Gastrocnemius medialis (tissue), 4 donors: Measurements from ENCODE around the gene SULF2. TPM values are rescaled to one million over a fixed set of nuclear protein-coding genes. Genes with fewer than 3 reads are reported as not detected.

ENCODE experiments used
- ATAC-seq, 2 donors: fragments of 150-250 bp; one replicate each; pipeline ENCODE4 v1.9.1; 2016
- DNase-seq, 2 donors: peaks; one replicate each; pipeline ENCODE4 v3.0.0-alpha.2; 2019
- H3K27ac ChIP-seq, 4 donors: fragments of 200-600 bp; sonication (generic); 1 replicate in 1 of 4; 2 replicates in 3 of 4; pipeline ENCODE4 v1.5.1; 2016 to 2018; ENCODE audit warnings: mild to moderate bottlenecking in 2 of 4, moderate library complexity in 1 of 4
- H3K27me3 ChIP-seq, 3 donors: fragments of 200-600 bp; sonication (generic) in 2 of 3; 1 replicate in 1 of 3; 2 replicates in 2 of 3; pipeline versions ENCODE4 v1.5.1 to v1.6.0; 2016 to 2019; ENCODE audit warnings: mild to moderate bottlenecking in 1 of 3, moderate library complexity in 1 of 3
- H3K36me3 ChIP-seq, 2 donors: fragments of 200-600 bp; sonication (generic) in 1 of 2; one replicate each; pipeline ENCODE4 v1.5.1; 2017 to 2018
- H3K4me1 ChIP-seq, 2 donors: fragments of 200-600 bp; sonication (generic) in 1 of 2; one replicate each; pipeline ENCODE4 v1.5.1; 2016 to 2017; ENCODE audit warnings: mild to moderate bottlenecking in 2 of 2
- H3K4me3 ChIP-seq, 4 donors: fragments of 200-600 bp; sonication (generic) in 3 of 4; 1 replicate in 1 of 4; 2 replicates in 3 of 4; pipeline ENCODE4 v1.5.1; 2016 to 2019; ENCODE audit warnings: mild to moderate bottlenecking in 2 of 4
- H3K9me3 ChIP-seq, 3 donors: fragments of 200-600 bp; sonication (generic) in 2 of 3; 1 replicate in 1 of 3; 2 replicates in 2 of 3; pipeline ENCODE4 v1.5.1; 2016 to 2019
- POLR2A ChIP-seq, 2 donors: fragments of 450-650 bp; IDR thresholded peaks; one replicate each; pipeline ENCODE4 v1.6.1; 2017; ENCODE audit warnings: antibody characterized with exemption in 2 of 2, mild to moderate bottlenecking in 2 of 2, moderate library complexity in 2 of 2
- in situ Hi-C, 4 donors: fragments of 200-750 bp; cut with MboI; loops; one replicate each; pipeline versions ENCODE4 v1.15.0 to v1.8.0; 2017; ENCODE audit warnings: low sequenced_read_pairs in 4 of 4
- intact Hi-C: fragments of 100-400 bp; cut with DNase I; formaldehyde crosslinking; loops from one replicate; pipeline ENCODE4 v1.15.1; 2023; ENCODE audit warnings: low total_unique reads
- total RNA-seq, 4 donors: library from RNA; depleted of rRNA; stranded (reverse); fragments of >200 nt; gene quantifications; one replicate each; pipeline versions ENCODE4 v1.1.0 to v1.2.3, GENCODE V29; 2016
- TF ChIP-seq, protein P1 (sequence below), 5 experiments: fragments of 450-650 bp in 3 of 5; fragments of 200-600 bp in 2 of 5; sonication (generic) in 2 of 5; IDR thresholded peaks in 4 of 5; conservative IDR thresholded peaks in 1 of 5; 1 replicate in 4 of 5; 2 replicates in 1 of 5; pipeline ENCODE4 v1.5.1; 2016 to 2019; ENCODE audit warnings: antibody characterized with exemption in 5 of 5, mild to moderate bottlenecking in 3 of 5, moderate library complexity in 3 of 5

Gene SULF2
- total RNA-seq, 4 donors from 2014 or later = 9.8 to 18.8 (median 16.8) TPM

DNA sequence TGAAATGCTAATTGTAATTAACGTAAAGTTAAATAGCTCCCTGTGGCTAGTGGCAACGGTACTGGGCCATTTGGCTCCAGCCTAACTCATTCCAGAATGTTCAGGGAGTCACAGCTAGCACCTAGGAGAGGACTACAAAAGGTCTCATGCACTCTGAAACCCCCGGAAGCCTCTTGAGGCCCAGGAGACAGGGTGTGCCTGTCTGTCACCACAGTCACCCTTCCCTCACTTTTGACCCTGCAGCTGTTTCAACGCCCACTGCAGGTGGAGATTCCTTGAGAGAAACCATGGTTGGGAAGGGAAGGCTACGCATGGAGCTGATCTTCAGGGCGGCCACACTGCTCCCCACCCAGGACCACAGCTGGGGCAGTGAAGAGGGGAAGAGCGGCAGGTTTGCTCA, 58.6 kb downstream of the SULF2 start:
- ATAC-seq (no peak), DNase-seq (no peak)
- intact Hi-C loops = no loop called here
- Histone ChIP-seq H3K27ac (no peak overlapping the region), H3K36me3 (no peaks in the 10 kb centered on the region), H3K4me1 (no peaks in the 10 kb centered on the region), H3K27me3 (no peaks in the 10 kb centered on the region), H3K9me3 (no peaks in the 10 kb centered on the region), H3K4me3 (no peak overlapping the region)
- in situ Hi-C loops = no loop called here
- no peak for TF ChIP-seq POLR2A (IDR thresholded peaks at IDR 0.05)
- TF ChIP-seq, protein P1, sequence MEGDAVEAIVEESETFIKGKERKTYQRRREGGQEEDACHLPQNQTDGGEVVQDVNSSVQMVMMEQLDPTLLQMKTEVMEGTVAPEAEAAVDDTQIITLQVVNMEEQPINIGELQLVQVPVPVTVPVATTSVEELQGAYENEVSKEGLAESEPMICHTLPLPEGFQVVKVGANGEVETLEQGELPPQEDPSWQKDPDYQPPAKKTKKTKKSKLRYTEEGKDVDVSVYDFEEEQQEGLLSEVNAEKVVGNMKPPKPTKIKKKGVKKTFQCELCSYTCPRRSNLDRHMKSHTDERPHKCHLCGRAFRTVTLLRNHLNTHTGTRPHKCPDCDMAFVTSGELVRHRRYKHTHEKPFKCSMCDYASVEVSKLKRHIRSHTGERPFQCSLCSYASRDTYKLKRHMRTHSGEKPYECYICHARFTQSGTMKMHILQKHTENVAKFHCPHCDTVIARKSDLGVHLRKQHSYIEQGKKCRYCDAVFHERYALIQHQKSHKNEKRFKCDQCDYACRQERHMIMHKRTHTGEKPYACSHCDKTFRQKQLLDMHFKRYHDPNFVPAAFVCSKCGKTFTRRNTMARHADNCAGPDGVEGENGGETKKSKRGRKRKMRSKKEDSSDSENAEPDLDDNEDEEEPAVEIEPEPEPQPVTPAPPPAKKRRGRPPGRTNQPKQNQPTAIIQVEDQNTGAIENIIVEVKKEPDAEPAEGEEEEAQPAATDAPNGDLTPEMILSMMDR (IDR thresholded peaks at IDR 0.05 in 4 of 5, conservative IDR thresholded peaks at IDR 0.05 in 1 of 5) = no peak

DNA sequence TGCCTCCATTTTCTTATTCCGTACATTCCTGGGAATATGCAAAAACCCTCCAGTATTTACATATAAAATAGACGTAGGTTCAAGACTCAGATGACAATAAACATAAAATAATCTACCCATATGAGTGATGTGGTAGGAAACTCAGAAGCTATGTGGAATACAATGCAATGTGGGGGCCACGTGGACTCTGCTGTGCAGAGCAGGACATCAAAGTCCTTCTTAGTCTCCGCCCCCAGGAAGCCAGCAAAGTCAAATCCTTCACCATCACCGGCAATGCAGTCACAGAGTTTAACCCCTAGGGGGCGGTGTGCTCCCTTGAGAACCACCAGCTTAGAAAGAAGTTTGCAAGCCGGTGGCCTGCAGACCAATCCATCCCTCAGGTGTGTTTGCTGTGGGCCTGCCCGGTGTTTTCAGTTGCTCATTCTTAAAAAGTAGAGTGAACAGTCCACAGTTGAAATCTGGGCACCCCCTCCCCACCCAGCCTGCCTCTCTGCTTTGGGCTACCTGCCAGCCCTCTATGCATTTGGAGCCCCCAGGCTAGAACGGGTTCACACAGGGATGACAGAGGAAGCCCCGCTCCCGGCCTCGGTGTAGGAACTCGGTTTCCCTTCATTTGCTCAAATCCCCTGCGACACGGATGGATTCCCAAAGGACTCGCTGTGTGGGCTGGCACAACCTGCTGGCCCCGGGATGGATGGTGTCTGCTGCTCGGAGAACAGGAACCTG, 59.9 kb downstream of the SULF2 start:
- TF ChIP-seq, protein P1 (IDR thresholded peaks at IDR 0.05 in 4 of 5, conservative IDR thresholded peaks at IDR 0.05 in 1 of 5) = peak; percentile 36 to 71 (median 54)
- no peak for TF ChIP-seq POLR2A (IDR thresholded peaks at IDR 0.05)
- intact Hi-C loops = no loop called here

DNA sequence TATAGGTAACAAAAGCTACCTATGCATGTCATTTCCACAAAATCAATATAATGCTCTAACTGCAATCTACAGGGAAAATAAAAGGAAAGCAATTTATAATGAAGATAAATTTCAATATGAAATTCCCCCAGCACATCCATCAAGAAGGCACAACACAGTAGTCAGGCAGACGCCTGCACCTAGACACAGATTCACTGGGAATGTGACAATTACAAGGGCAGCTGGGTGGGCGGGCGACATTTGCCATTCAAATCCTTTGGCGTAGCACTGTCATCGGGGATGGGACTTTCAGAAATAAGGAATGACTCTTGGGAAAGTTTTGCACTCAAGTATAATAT, 60.4 kb downstream of the SULF2 start:
- H3K4me3 ChIP-seq = no peak overlapping the region
- no peaks in the 10 kb centered on the region for H3K9me3 ChIP-seq
- ATAC-seq (no peak), DNase-seq (no peak)
- H3K27ac ChIP-seq = no peak overlapping the region
- in situ Hi-C loops (no loop called here), intact Hi-C loops (no loop called here)
- no peaks in the 10 kb centered on the region for H3K4me1 ChIP-seq
- TF ChIP-seq, protein P1 (IDR thresholded peaks at IDR 0.05 in 4 of 5, conservative IDR thresholded peaks at IDR 0.05 in 1 of 5) = no peak
- no peak for TF ChIP-seq POLR2A (IDR thresholded peaks at IDR 0.05)
- H3K36me3 ChIP-seq = no peaks in the 10 kb centered on the region
- H3K27me3 ChIP-seq = no peaks in the 10 kb centered on the region

More for the DNA sequence above, 59.9 kb downstream of the SULF2 start:
- Histone ChIP-seq H3K27ac (no peak overlapping the region), H3K36me3 (no peaks in the 10 kb centered on the region), H3K4me1 (no peaks in the 10 kb centered on the region), H3K9me3 (no peaks in the 10 kb centered on the region), H3K27me3 (no peaks in the 10 kb centered on the region), H3K4me3 (no peak overlapping the region)
- ATAC-seq (peak; percentile 24 to 36), DNase-seq (peak in 1 of 2 donors; percentile 36)
- in situ Hi-C loops = no loop called here

DNA sequence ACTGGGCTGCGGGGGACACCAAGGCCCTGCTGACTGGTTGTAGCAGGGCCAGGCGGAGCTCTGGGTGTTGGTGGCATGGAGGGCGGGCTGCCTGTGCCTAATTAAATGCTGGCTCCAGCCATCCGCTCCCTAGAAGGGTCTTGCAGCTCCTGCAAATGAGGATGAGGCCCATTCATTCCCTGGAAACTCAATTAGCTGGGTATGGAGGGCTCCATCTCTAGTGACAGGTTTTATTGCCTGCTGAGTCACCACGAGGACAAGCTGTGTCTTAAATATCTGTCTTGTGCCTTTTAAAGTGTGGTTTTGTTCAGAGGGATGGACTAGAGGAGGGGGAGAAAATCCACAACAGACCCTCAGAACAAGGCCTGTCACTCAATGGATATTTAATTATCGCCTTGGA, 60.9 kb downstream of the SULF2 start:
- ATAC-seq = no peak
- intact Hi-C loops = no loop called here

More for the DNA sequence above, 60.9 kb downstream of the SULF2 start:
- Histone ChIP-seq H3K36me3 (no peaks in the 10 kb centered on the region), H3K4me1 (no peaks in the 10 kb centered on the region), H3K27me3 (no peaks in the 10 kb centered on the region), H3K4me3 (no peak overlapping the region), H3K9me3 (no peaks in the 10 kb centered on the region), H3K27ac (no peak overlapping the region)
- no peak for TF ChIP-seq POLR2A (IDR thresholded peaks at IDR 0.05)
- TF ChIP-seq, protein P1 (IDR thresholded peaks at IDR 0.05 in 4 of 5, conservative IDR thresholded peaks at IDR 0.05 in 1 of 5) = no peak
- DNase-seq = no peak
- in situ Hi-C loops = no loop called here
